Measurements from ENCODE around the gene DUSP10. TPM values are rescaled to one million over a fixed set of nuclear protein-coding genes. Genes with fewer than 3 reads are reported as not detected.

The DUSP10 gene
- total RNA-seq, 2 donors from 2014 or later = 6.5 to 11.7 TPM

GRCh38 chr1:221691261-221691660, 50.6 kb downstream of the DUSP10 start:
- peaks cover 4% of the 10 kb centered on the region for H3K4me1 Mint-ChIP-seq
- H3K27me3 ChIP-seq (ENCODE audit: control insufficient read depth, insufficient read depth, low read length, poor library complexity, severe bottlenecking) = no peaks in the 10 kb centered on the region

GRCh38 chr1:221690858-221691257, 51.0 kb downstream of the DUSP10 start:
- no peaks in the 10 kb centered on the region for H3K36me3 Mint-ChIP-seq (ENCODE audit: low read depth)

More at GRCh38 chr1:221691261-221691660, 50.6 kb downstream of the DUSP10 start:
- H3K36me3 Mint-ChIP-seq (ENCODE audit: low read depth) = no peaks in the 10 kb centered on the region
- no peak overlapping the region for H3K27ac ChIP-seq (ENCODE audit: low read depth, low read length)
- no peak overlapping the region for H3K4me3 ChIP-seq (ENCODE audit: low read length)
- H3K36me3 ChIP-seq (ENCODE audit: control insufficient read depth, insufficient read depth, low read length) = no peaks in the 10 kb centered on the region
- no peak for DNase-seq
- peaks cover 17% of the 10 kb centered on the region for H3K9me3 ChIP-seq (ENCODE audit: control insufficient read depth, low read length)
- no peaks in the 10 kb centered on the region for H3K27me3 Mint-ChIP-seq (ENCODE audit: insufficient read depth)
- no peak overlapping the region for H3K27ac Mint-ChIP-seq
- no peak overlapping the region for H3K9ac ChIP-seq (ENCODE audit: extremely low read depth, low read length, poor library complexity, severe bottlenecking)
- H3K9me3 Mint-ChIP-seq = no peaks in the 10 kb centered on the region
- H3K4me3 Mint-ChIP-seq = no peak overlapping the region
- no peak for TF ChIP-seq CTCF (conservative IDR thresholded peaks at IDR 0.05)
- H3K4me1 ChIP-seq (ENCODE audit: control insufficient read depth, insufficient read depth, low read length) = no peaks in the 10 kb centered on the region

GRCh38 chr1:221689138-221689537, 52.8 kb downstream of the DUSP10 start:
- no peak for TF ChIP-seq CTCF (conservative IDR thresholded peaks at IDR 0.05)

More at GRCh38 chr1:221690858-221691257, 51.0 kb downstream of the DUSP10 start:
- H3K4me1 Mint-ChIP-seq = peaks cover 4% of the 10 kb centered on the region
- no peaks in the 10 kb centered on the region for H3K27me3 Mint-ChIP-seq (ENCODE audit: insufficient read depth)
- Histone ChIP-seq H3K4me1 (ENCODE audit: control insufficient read depth, insufficient read depth, low read length) (no peaks in the 10 kb centered on the region), H3K27ac (ENCODE audit: low read depth, low read length) (no peak overlapping the region), H3K9ac (ENCODE audit: extremely low read depth, low read length, poor library complexity, severe bottlenecking) (no peak overlapping the region), H3K4me3 (ENCODE audit: low read length) (no peak overlapping the region), H3K36me3 (ENCODE audit: control insufficient read depth, insufficient read depth, low read length) (no peaks in the 10 kb centered on the region), H3K9me3 (ENCODE audit: control insufficient read depth, low read length) (peaks cover 17% of the 10 kb centered on the region), H3K27me3 (ENCODE audit: control insufficient read depth, insufficient read depth, low read length, poor library complexity, severe bottlenecking) (no peaks in the 10 kb centered on the region)
- H3K27ac Mint-ChIP-seq = no peak overlapping the region
- no peak for DNase-seq
- 94% methylated on average over 1 of the region's 1 CpG; no CpG with 5 or more reads in 1 of the 2 experiments for WGBS, 2 experiments (ENCODE audit: insufficient coverage in 1 of 2, insufficient read length in 1 of 2)
- no peaks in the 10 kb centered on the region for H3K9me3 Mint-ChIP-seq
- TF ChIP-seq CTCF (conservative IDR thresholded peaks at IDR 0.05) = no peak
- no peak overlapping the region for H3K4me3 Mint-ChIP-seq

More at GRCh38 chr1:221689138-221689537, 52.8 kb downstream of the DUSP10 start:
- Mint-ChIP-seq H3K27me3 (ENCODE audit: insufficient read depth) (no peaks in the 10 kb centered on the region), H3K4me1 (peaks cover 5% of the 10 kb centered on the region), H3K9me3 (no peaks in the 10 kb centered on the region), H3K36me3 (ENCODE audit: low read depth) (no peaks in the 10 kb centered on the region), H3K4me3 (no peak overlapping the region), H3K27ac (no peak overlapping the region)
- H3K9me3 ChIP-seq (ENCODE audit: control insufficient read depth, low read length) = peaks cover 17% of the 10 kb centered on the region
- no peaks in the 10 kb centered on the region for H3K36me3 ChIP-seq (ENCODE audit: control insufficient read depth, insufficient read depth, low read length)
- no peaks in the 10 kb centered on the region for H3K27me3 ChIP-seq (ENCODE audit: control insufficient read depth, insufficient read depth, low read length, poor library complexity, severe bottlenecking)
- peaks cover 4% of the 10 kb centered on the region for H3K4me1 ChIP-seq (ENCODE audit: control insufficient read depth, insufficient read depth, low read length)
- no peak overlapping the region for H3K27ac ChIP-seq (ENCODE audit: low read depth, low read length)
- no peak overlapping the region for H3K4me3 ChIP-seq (ENCODE audit: low read length)
- DNase-seq = no peak
- 96 to 100% methylated on average over 3 of the region's 3 CpGs for WGBS, 2 experiments (ENCODE audit: insufficient coverage in 1 of 2, insufficient read length in 1 of 2)
- no peak overlapping the region for H3K9ac ChIP-seq (ENCODE audit: extremely low read depth, low read length, poor library complexity, severe bottlenecking)
